Activated T-helper 1 cell treated with anti-CD3 and anti-CD28 coated beads, Interleukin-12 subunit alpha, Interleukin-12 subunit beta, Interleukin-2, Interleukin-4 antibody, amounts not matched to agents 30 ng/mL and 10 ng/mL and 1 ng/mL, durations not matched to agents 14 hours and 24 hours and 36 hours (primary cell): ENCODE measurements around the gene AMOTL1. TPM values are rescaled to one million over a fixed set of nuclear protein-coding genes. Genes with fewer than 3 reads are reported as not detected.
"Not testable (repeated sequence)": the region's sequence is repeated elsewhere in the genome, so short reads cannot be mapped to it uniquely, and the experiment has no call there.

Experiments
- DNase-seq: peaks from one replicate; pipeline ENCODE4 v3.0.0; 2021; ENCODE audit warnings: low spot score
- H3K27ac Mint-ChIP-seq: one replicate; pipeline ENCODE4 v1.8.0; 2021; ENCODE audit warnings: mild to moderate bottlenecking, mixed read lengths
- H3K27me3 Mint-ChIP-seq: one replicate; pipeline ENCODE4 v1.8.0; 2022; ENCODE audit warnings: mild to moderate bottlenecking, moderate library complexity, mixed read lengths; ENCODE audit not compliant: insufficient read depth
- H3K36me3 Mint-ChIP-seq: one replicate; pipeline ENCODE4 v1.8.0; 2021; ENCODE audit warnings: low read depth, mixed read lengths
- H3K4me1 Mint-ChIP-seq: one replicate; pipeline ENCODE4 v1.8.0; 2021; ENCODE audit warnings: low read depth, mixed read lengths
- H3K4me3 Mint-ChIP-seq: one replicate; pipeline ENCODE4 v1.8.0; 2021; ENCODE audit warnings: mild to moderate bottlenecking, moderate library complexity, mixed read lengths
- H3K9me3 Mint-ChIP-seq: one replicate; pipeline ENCODE4 v1.8.0; 2021; ENCODE audit warnings: mixed read lengths
- intact Hi-C: fragments of 100-400 bp; cut with micrococcal nuclease; formaldehyde crosslinking; loops from one replicate; pipeline ENCODE4 v1.15.1; 2024
- total RNA-seq: library from RNA; stranded (reverse); gene quantifications from 2 replicates; pipeline ENCODE4 v1.2.3, GENCODE V29; 2022

Gene AMOTL1
- total RNA-seq, 1 donor from 2014 or later = 4.9 TPM

DNA sequence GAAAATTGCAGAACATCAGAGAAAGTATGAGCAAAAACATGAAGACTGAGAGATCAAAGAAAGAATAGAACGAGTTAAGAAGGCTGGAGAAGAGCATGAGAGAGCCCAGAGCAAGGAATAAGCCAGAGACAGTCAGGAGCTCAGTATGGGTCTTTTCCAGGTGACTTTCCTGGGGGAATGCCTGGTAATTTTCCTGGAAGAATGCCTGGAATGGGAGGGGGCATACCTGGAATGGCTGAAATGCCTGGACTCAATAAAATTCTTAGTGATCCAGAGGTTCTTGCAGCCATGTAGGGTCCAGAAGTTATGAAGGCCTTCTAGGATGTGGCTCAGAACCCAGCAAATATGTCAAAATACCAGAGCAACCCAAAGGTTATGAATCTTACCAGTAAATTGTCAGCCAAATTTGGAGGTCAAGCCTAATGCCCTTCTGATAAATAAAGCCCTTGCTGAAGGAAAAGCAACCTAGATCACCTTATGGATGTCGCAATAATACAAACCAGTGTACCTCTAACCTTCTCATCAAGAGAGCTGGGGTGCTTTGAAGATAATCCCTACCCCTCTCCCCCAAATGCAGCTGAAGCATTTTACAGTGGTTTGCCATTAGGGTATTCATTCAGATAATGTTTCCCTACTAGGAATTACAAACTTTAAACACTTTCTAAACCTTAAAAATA lies 145.7 kb downstream of the AMOTL1 start:
- H3K27me3 Mint-ChIP-seq, H3K36me3 Mint-ChIP-seq, DNase-seq, intact Hi-C loops, H3K4me3 Mint-ChIP-seq, H3K4me1 Mint-ChIP-seq, H3K27ac Mint-ChIP-seq, H3K9me3 Mint-ChIP-seq: not testable (repeated sequence)

DNA sequence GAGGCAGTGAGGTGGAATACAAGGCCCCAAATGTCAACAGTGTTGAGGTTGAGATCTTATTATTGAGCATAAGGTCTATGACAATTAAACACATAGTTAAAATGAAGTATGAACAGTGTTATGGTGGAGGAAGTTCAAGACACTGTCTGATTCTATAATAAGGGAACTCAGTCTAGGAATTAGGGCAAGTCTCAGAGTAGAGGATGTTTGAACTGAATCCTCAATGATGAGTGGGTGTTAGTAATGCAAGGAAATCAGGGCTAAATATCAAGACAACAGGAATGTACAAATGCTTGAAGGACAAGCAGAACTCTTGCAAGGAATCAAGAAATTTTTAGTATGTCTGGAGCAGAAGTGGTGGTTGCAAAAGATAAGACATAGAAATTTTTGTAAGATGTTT lies 152.2 kb downstream of the AMOTL1 start:
- Mint-ChIP-seq H3K27me3 (peaks cover 6% of the 10 kb centered on the region), H3K27ac (no peak overlapping the region), H3K9me3 (peaks cover 6% of the 10 kb centered on the region), H3K4me3 (no peak overlapping the region), H3K36me3 (peaks cover 5% of the 10 kb centered on the region), H3K4me1 (peaks cover 15% of the 10 kb centered on the region)
- DNase-seq = no peak
- intact Hi-C loops = no loop called here

DNA sequence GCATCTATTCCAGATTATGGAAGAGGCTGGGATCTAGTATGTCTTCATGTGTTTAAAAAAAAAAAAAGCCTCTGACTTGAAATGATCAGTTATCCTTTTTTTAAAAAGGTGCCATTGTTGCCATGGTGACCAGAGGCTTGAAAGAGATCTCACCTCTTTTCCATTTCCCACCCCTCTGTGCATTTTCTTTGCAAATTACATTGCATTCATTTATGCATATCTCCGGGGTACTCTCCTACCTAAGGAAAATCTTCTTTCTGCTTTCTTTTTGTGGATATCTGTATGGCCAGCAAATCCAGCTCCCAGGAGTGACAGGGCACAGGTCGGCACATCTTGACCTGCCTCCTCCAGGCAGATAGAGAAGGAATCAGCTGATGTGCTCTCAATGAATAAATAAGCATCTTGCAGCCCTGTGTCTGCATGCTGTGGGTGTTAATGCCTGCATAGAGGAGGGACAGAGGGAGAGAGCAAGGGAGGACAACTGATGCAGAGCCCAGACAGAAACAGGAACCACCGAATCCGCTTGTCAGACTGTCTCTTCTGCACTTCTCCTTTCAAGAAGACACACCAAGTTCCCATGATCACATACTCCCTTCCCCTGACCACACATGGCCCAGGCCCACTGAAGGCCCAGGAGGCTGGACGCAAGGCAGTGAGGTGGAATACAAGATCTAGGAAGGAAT lies 154.3 kb downstream of the AMOTL1 start:
- Mint-ChIP-seq H3K27ac (no peak overlapping the region), H3K36me3 (peaks cover 5% of the 10 kb centered on the region), H3K4me1 (peaks cover 23% of the 10 kb centered on the region), H3K4me3 (no peak overlapping the region), H3K27me3 (peaks cover 4% of the 10 kb centered on the region), H3K9me3 (peaks cover 14% of the 10 kb centered on the region)
- DNase-seq = no peak
- intact Hi-C loops = no loop called here

DNA sequence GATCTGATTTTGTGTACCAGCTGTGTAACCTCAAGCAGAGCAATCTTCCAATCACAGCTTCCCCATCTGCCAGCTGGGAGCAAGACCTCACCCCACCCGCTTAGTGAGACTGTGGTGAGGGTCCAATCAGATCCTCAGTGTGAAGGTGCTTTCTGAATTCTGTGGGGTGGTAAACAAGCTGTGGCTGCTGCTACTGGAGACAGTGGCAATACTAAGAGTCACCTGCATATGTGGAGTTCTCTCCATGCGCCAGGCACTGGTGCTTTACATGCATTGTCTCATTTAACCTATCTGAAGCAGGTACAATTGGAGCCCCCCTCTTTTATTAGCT lies 154.8 kb downstream of the AMOTL1 start:
- Mint-ChIP-seq H3K4me3 (no peak overlapping the region), H3K27me3 (peaks cover 4% of the 10 kb centered on the region), H3K9me3 (peaks cover 14% of the 10 kb centered on the region), H3K4me1 (peaks cover 23% of the 10 kb centered on the region), H3K36me3 (peaks cover 5% of the 10 kb centered on the region), H3K27ac (no peak overlapping the region)
- no peak for DNase-seq
- intact Hi-C loops = no loop called here

DNA sequence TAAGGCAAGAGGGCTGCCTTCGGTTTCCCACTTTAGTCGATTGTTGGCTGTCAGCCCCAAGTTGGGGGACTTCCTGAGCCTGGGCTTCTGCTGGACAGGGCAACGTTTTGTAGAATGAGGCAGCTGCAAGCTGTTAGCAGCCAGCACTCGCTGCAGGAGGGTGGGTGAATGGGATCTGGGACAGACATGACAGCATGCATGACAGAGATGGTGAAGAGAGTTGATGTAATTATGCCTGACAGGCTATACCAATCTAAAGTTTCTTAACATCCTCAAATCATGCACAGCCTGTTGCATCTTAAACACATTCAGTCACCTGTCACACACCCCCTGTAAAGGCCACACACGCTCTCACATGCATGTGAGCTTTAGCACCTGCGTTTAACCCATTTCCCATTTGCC lies 156.0 kb downstream of the AMOTL1 start:
- peak overlapping the region; percentile 52 for H3K27ac Mint-ChIP-seq
- H3K27me3 Mint-ChIP-seq = peaks cover 4% of the 10 kb centered on the region
- intact Hi-C loops = no loop called here
- peaks cover 23% of the 10 kb centered on the region for H3K4me1 Mint-ChIP-seq
- peaks cover 5% of the 10 kb centered on the region for H3K36me3 Mint-ChIP-seq
- no peak for DNase-seq
- H3K4me3 Mint-ChIP-seq = no peak overlapping the region
- H3K9me3 Mint-ChIP-seq = peaks cover 14% of the 10 kb centered on the region

DNA sequence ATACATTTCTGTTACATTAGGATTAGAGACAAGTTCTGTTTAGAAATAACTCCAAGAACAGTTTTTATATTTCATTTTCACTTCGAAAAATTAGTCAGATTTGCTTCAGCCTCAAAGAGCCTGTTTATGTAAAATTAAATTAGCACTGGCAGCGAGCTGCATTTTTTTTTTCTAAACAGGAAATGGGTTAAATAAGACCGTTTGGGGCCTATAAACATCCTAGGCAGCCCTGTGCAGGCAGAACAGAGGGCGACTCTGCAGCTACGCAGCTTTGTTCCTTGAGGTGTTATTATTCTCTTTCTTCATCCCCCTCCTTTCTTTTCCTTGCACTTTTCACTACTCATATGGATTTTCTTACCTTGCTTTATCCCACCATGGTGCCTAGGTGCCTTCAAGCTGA lies 156.5 kb downstream of the AMOTL1 start:
- no peak for DNase-seq
- peaks cover 14% of the 10 kb centered on the region for H3K9me3 Mint-ChIP-seq
- H3K27ac Mint-ChIP-seq = peak overlapping the region; percentile 64
- H3K36me3 Mint-ChIP-seq = peaks cover 5% of the 10 kb centered on the region
- peaks cover 4% of the 10 kb centered on the region for H3K27me3 Mint-ChIP-seq
- peak overlapping the region; percentile 25 for H3K4me3 Mint-ChIP-seq
- H3K4me1 Mint-ChIP-seq = peaks cover 23% of the 10 kb centered on the region
- intact Hi-C loops = no loop called here

DNA sequence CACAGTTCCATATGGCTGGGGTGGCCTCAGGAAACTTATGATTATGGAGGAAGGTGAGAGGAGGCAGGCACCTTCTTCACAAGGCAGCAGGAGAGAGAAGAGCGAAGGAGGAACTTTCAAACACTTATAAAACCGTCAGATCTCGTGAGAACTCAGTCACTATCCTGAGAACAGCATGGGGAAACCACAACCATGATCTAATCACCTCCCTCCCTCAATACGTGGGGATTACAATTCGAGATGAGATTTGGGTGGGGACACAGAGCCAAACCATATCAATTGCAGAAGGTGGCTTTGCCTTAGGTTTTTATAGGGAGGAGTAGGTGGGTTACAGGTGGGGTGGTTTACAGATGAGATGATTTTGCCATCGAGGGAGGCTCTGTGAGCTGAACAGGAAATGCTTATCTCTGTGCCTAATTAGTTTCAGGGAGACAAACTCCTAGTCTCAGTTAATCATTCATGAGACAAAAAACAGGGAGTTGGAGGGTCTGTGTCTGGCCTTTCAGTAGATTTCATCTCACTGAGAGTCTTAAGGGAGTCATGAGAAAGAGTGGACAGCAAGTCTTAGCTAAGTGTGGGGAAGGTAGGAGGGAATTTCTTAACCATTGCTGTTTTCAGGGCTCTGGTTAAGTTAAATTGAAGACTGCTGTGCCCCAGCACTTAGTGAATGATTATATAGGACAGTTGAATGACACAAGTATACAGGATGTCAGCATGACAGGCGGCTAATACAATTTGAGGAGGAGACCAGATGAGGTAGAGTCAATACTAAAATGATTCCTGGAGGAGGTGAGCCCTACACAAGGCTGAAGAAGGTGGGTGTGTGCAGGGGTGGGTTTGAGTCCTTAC lies 157.5 kb downstream of the AMOTL1 start:
- Mint-ChIP-seq H3K36me3 (peaks cover 5% of the 10 kb centered on the region), H3K4me3 (no peak overlapping the region), H3K27me3 (peaks cover 3% of the 10 kb centered on the region), H3K4me1 (peaks cover 23% of the 10 kb centered on the region), H3K9me3 (peaks cover 14% of the 10 kb centered on the region), H3K27ac (peak overlapping the region; percentile 7)
- intact Hi-C loops = no loop called here
- no peak for DNase-seq

DNA sequence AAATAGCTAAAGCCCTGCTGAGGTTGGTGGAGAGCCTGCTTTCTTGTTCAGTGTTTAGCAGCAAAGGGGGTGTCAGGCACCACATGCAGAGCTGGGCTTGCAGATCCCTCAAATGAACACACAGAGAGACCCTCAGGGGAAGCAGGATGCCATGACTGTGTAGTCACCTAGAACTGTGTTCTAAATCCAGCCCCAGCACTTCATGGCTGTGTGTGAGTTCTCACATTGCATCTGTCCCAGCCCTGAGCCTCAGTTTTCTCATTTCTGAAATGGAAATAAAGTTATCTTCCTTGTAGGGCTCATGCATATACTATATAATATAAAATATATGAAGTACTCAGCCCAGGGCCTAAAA lies 158.1 kb downstream of the AMOTL1 start:
- intact Hi-C loops = no loop called here
- Mint-ChIP-seq H3K4me3 (no peak overlapping the region), H3K27me3 (peaks cover 2% of the 10 kb centered on the region), H3K27ac (no peak overlapping the region), H3K9me3 (peaks cover 14% of the 10 kb centered on the region), H3K36me3 (peaks cover 5% of the 10 kb centered on the region), H3K4me1 (peaks cover 23% of the 10 kb centered on the region)
- DNase-seq = no peak

Other genes with a start within 250 kb of the AMOTL1 start
- 8.0 and 8.6 TPM in 2 replicates for gene FUT4, start 224.4 kb upstream of the AMOTL1 start, total RNA-seq
- 0.41 and 0.81 TPM in 2 replicates for gene PIWIL4, start 201.0 kb upstream of the AMOTL1 start, total RNA-seq
- 97.7 and 101 TPM in 2 replicates for gene CWC15, start 205.2 kb downstream of the AMOTL1 start, total RNA-seq
- gene KDM4D, start 205.4 kb downstream of the AMOTL1 start, total RNA-seq = 1.1 TPM in 2 replicates